GM18505 (cell line): ENCODE data around the gene NPL.

Experiments used
- ATAC-seq: cut with Tn5 transposase; IDR thresholded peaks from one replicate; pipeline ENCODE4 v1.9.1; 2021; ENCODE audit not compliant: unreplicated experiment
- POLR2A ChIP-seq: IDR thresholded peaks from 4 replicates; pipeline ENCODE4 v1.6.1; 2011; ENCODE audit warnings: borderline replicate concordance; ENCODE audit not compliant: insufficient read depth, insufficient read length; ENCODE audit errors: extremely low read depth

NPL gene

DNA sequence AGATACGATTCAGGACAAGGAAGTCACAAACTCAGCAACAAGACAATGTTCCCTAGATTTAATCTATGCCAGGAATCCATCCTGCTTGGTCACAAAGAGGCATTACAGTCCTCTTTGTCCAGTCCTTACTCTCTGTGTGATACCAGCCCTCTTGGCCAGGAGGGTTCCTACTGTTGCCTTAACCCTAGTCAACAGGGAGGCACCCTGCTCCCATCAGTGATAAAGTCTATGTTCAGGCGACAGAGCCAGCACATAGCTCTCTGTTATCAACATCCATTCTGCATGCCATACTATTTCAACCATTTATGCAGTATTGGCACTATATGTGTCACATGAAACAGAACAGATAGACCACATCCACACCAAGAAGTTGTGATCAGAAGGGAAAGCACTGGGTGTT is 4.4 kb upstream of the NPL start:
- TF ChIP-seq POLR2A: no peak
- no peak for ATAC-seq

DNA sequence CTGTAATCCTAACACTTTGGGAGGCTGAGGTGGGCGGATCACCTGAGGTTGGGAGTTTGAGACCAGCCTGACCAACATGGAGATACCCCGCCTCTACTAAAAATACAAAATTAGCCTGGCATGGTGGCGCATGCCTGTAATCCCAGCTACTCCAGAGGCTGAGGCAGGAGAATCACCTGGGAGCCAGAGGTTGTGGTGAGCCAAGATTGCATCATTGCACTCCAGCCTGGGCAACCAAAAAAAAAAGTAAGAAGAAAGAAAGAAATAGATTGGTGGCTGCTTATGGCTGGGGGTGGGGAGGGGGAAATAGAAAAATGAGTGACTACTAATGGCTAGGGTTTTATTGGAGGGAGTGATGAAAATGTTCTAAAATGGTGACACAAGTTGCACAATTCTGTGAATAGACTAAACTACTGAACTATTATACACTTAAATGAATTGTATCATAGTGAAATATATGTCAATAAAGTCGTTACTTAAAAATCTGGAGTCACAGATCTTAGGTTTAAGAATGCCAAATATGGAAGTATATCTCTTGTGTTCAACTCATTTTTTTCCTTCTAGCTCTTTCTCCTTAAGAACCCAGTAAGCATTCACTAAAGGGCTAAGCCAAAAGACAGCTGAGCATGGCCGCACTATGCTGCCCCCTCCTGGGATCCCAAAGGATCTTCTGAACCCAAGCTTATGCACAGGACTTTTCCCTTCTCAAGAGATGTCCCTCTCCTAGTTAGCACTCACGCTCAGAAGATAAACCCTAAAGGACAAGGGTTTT is 3.2 kb upstream of the NPL start:
- TF ChIP-seq POLR2A: no peak
- no peak for ATAC-seq

DNA sequence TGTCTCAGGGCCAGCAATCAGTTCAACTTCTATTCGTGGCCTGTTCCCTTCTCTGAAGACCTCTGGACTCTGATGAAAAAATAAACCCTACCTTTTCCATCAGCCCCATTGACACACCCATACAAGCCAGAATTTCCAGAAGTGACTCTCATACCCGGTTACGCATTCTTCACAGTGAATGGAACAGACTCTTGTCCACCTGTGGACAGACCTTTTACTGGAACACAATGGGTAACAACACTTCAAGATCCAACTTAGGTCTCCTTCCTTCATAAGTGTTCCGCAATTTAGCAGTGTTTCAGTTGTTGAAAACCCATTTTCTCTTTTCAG is 2.6 kb upstream of the NPL start:
- no peak for TF ChIP-seq POLR2A
- ATAC-seq: no peak

DNA sequence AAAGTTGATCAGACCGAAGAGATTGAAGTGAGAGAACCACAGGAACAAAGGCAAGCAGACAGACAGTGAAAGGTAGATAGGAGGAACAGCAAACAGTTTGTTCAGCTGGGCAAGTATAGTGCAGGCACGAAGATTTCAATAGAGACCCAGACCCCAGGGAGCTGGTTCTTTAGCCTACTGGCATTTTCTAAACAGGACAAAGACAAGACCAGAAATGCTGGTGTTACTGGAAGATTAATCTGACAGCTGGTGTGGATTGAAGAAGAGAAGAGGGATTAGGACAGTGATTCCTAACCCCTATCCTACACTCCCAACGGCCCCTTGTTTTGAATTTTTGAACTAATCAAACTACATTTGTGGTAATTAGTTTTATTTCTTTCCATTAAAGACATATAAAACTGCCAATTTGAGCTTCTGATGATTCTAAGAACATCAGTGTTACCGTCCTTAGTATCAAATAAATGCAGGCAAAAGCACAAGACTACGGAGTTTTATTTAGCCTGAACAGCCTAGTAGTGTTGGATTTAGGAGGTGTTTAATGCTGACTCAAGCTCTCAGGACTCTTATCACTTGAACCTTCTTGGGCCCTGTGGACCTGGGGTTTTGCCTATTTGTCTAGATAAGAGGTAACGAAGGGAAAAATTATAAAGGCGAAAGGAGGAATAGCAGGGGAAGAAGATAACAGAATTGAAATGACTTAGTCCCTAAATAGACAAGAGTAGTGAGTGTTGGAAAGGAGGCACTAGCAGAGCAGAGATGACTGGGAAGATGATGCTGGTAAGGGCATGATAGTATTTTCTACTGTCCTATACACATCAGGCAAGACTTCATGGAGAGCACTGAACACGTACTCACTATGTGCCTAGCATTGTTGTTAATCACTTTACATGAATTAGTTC is 2.0 kb downstream of the NPL start:
- TF ChIP-seq POLR2A: no peak
- ATAC-seq: no peak

DNA sequence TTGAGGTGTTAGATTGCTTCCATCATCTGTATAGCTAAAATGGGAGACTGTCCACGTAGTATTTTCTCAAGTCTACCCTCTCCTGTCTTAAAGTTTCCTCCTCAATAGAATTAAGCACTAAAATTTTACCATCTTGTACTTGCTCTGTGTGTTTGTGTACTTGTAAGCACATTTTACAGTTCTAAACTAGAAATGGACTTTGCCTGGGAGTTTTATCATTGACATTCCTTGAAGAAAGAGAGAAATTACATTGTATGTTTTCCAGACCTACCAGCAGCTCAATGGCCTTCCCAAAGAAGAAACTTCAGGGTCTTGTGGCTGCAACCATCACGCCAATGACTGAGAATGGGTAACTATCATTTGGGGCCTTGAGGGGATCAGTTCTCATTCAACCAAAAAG is 4.5 kb downstream of the NPL start:
- no peak for ATAC-seq
- TF ChIP-seq POLR2A: no peak

GRCh38 chr1:182794676-182795201 is 5.2 kb downstream of the NPL start:
- no peak for TF ChIP-seq POLR2A
- no peak for ATAC-seq

GRCh38 chr1:182795563-182796228 is 6.1 kb downstream of the NPL start:
- ATAC-seq: no peak
- no peak for TF ChIP-seq POLR2A

- no peak for ATAC-seq
- no peak for TF ChIP-seq POLR2A
These were observed 12.6 kb downstream of the NPL start for GRCh38 chr1:182802006-182802803.

- TF ChIP-seq POLR2A: no peak
- no peak for ATAC-seq
These were observed 14.3 kb downstream of the NPL start for GRCh38 chr1:182803846-182804245.

- TF ChIP-seq POLR2A: no peak
- ATAC-seq: no peak
These were observed 16.6 kb downstream of the NPL start for GRCh38 chr1:182806015-182806678.

- ATAC-seq: no peak
- no peak for TF ChIP-seq POLR2A
These were observed 18.3 kb downstream of the NPL start for GRCh38 chr1:182807907-182808306.

DNA sequence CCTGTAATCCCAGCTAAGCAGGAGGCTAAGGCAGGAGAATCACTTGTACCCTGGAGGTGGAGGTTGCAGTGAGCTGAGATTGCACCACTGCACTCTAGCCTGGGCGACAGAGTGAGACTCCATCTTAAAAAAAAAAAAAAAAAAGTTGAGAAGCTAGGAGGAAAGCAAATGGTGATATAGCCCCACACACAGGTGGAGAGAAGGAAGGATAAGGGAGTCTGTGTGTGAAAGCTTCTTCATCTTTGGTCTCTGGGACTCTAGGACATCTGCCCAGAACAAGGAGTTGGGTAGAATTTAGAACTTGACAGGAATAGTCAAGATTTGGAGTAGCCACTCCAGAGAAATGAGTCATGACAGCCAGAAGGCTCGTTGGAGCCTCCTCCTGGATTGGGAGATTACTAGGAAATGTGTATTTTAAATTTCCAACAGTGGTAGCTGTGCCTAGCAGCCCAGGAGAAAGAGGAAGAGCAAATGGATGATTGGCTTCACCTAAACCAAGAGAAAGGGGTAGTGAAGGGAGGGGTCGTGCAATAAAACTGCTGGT is 19.9 kb downstream of the NPL start:
- no peak for TF ChIP-seq POLR2A
- ATAC-seq: no peak
